ENCODE measurements around the gene CCL25.

- TF ChIP-seq POLR2AphosphoS5 (IDR thresholded peaks at IDR 0.05), result no peak
- no peak for TF ChIP-seq CTCF (IDR thresholded peaks at IDR 0.05)
- TF ChIP-seq POLR2A (IDR thresholded peaks at IDR 0.05), result no peak
- no peak for TF ChIP-seq EP300 (IDR thresholded peaks at IDR 0.05)
Measured at GRCh38 chr19:8090950-8091349, 38.4 kb downstream of the CCL25 start.

Measured in stomach (tissue), 4 donors.